Adrenal gland (tissue), 12 donors: ENCODE measurements around the gene TCHH. TPM values are rescaled to one million over a fixed set of nuclear protein-coding genes. Genes with fewer than 3 reads are reported as not detected.

ENCODE experiments used
- DNase-seq, 7 donors: peaks; one replicate each; pipeline ENCODE4 v3.0.0-alpha.2; 2019 to 2020
- H3K27ac ChIP-seq, 5 donors: fragments of 200-600 bp; sonication (generic) in 4 of 5; 1 replicate in 3 of 5; 2 replicates in 2 of 5; pipeline versions ENCODE4 v1.5.1 to v1.8.0; 2016 to 2020; ENCODE audit warnings: mild to moderate bottlenecking in 1 of 5
- H3K27me3 ChIP-seq: fragments of 200-600 bp; 2 replicates; pipeline ENCODE4 v1.8.0; 2021
- H3K36me3 ChIP-seq, 2 donors: fragments of 200-600 bp; replicated peaks in 1 of 2; 1 replicate in 1 of 2; 2 replicates in 1 of 2; pipeline versions ENCODE4 v1.5.1 to v1.8.0; 2018 to 2022
- H3K4me1 ChIP-seq, 2 donors: fragments of 200-600 bp; replicated peaks in 1 of 2; 1 replicate in 1 of 2; 2 replicates in 1 of 2; pipeline versions ENCODE4 v1.5.1 to v1.8.0; 2018 to 2021
- H3K4me3 ChIP-seq, 4 donors: fragments of 200-600 bp; sonication (generic) in 3 of 4; one replicate each; pipeline ENCODE4 v1.5.1; 2016 to 2018
- H3K9me3 ChIP-seq, 3 donors: fragments of 200-600 bp; sonication (generic) in 1 of 3; replicated peaks in 1 of 3; 1 replicate in 2 of 3; 2 replicates in 1 of 3; pipeline versions ENCODE4 v1.5.1 to v1.8.0; 2016 to 2021
- CTCF ChIP-seq, 6 experiments: fragments of 450-650 bp in 4 of 6; fragments of 200-600 bp in 2 of 6; sonication (generic) in 1 of 6; IDR thresholded peaks; 1 replicate in 5 of 6; 2 replicates in 1 of 6; pipeline versions ENCODE4 v1.5.1 to v1.8.0; 2016 to 2021; ENCODE audit warnings: antibody characterized with exemption in 6 of 6, mild to moderate bottlenecking in 2 of 6, moderate library complexity in 1 of 6
- POLR2A ChIP-seq, 2 donors: fragments of 450-650 bp; IDR thresholded peaks; one replicate each; pipeline ENCODE4 v1.6.1; 2017; ENCODE audit warnings: antibody characterized with exemption in 2 of 2, mild to moderate bottlenecking in 2 of 2, moderate library complexity in 1 of 2
- WGBS, 4 donors: extraction: QIAGEN DNeasy Blood & Tissue Kit in 2 of 4; methylation state at CpG; one replicate each; pipeline versions ENCODE4 v1.1.5 to v1.1.7; 2013 to 2017; 5-methylcytosine and 5-hydroxymethylcytosine counted together
- intact Hi-C, 2 donors: fragments of 100-400 bp; cut with DNase I; formaldehyde crosslinking; loops; one replicate each; pipeline versions ENCODE4 v1.14.1 to v1.15.0; 2022 to 2023
- polyA plus RNA-seq, 3 donors: library from polyadenylated mRNA; stranded (reverse); fragments of 200-250 nt in 2 of 3; fragments of 350-450 nt in 1 of 3; fragmentation: Illumina TruSeq in 1 of 3; extraction: RNeasy Lipid Tissue Mini Kit (QIAGEN cat#74804) in 1 of 3; gene quantifications; one replicate each; pipeline ENCODE4 v1.2.3, GENCODE V29; 2013 to 2014
- total RNA-seq, 9 donors: library from RNA; depleted of rRNA in 4 of 9; stranded (reverse); fragments of >200 nt in 4 of 9; fragments of 120-200 nt in 1 of 9; fragmentation: NEBNext Ultra II Directional in 1 of 9; extraction: Animal tissue kit (Norgen Biotek cat#: 25700) in 1 of 9; gene quantifications; one replicate each; pipeline versions ENCODE4 v1.1.0 to v1.2.4, GENCODE V29; 2013 to 2023
- donor health status: healthy with polysubstance abuse.
- donor health status: Bipolar disorder and iron deficiency.
- donor health status: DM: yes; HTN: yes; CAD: no.
- donor health status: DM: no; HTN: no; CAD: no.
- donor health status: DM: no; HTN: no; CAD: no.
- donor health status: DM: yes; HTN: yes; CAD: no.

Gene TCHH
- total and polyA plus RNA-seq, 12 donors = under 0.01 to 0.32 (median 0.17) TPM; not detected in 1

- H3K36me3 ChIP-seq = no peaks in the 10 kb centered on the region
- no peak for TF ChIP-seq POLR2A (IDR thresholded peaks at IDR 0.05)
- no peak for TF ChIP-seq CTCF (IDR thresholded peaks at IDR 0.05)
- H3K27me3 ChIP-seq = peaks cover 75% of the 10 kb centered on the region
- intact Hi-C loops = no loop called here
- 1 to 2% (median 2%) methylated on average over 33 to 44 of the region's 44 CpGs for WGBS, 4 donors
- peaks cover 12 to 25% of the 10 kb centered on the region in 2 donors for H3K4me1 ChIP-seq
- no peaks in the 10 kb centered on the region for H3K9me3 ChIP-seq
- H3K4me3 ChIP-seq = peak overlapping the region in 1 of 4 donors; percentile 42
- no peak for DNase-seq
- H3K27ac ChIP-seq = no peak overlapping the region
Measured at GRCh38 chr1:152111515-152111968, 3.7 kb downstream of the TCHH start.

GRCh38 chr1:152110860-152111514, 4.3 kb downstream of the TCHH start:
- no peak for TF ChIP-seq POLR2A (IDR thresholded peaks at IDR 0.05)
- TF ChIP-seq CTCF (IDR thresholded peaks at IDR 0.05) = no peak
- H3K36me3 ChIP-seq = no peaks in the 10 kb centered on the region
- peak overlapping the region in 1 of 4 donors; percentile 42 for H3K4me3 ChIP-seq
- peaks cover 75% of the 10 kb centered on the region for H3K27me3 ChIP-seq
- intact Hi-C loops = no loop called here
- 1 to 4% (median 2%) methylated on average over 56 to 60 of the region's 60 CpGs for WGBS, 4 donors
- no peaks in the 10 kb centered on the region for H3K9me3 ChIP-seq
- peak in 2 of 7 donors; percentile 7 to 30 for DNase-seq
- H3K27ac ChIP-seq = no peak overlapping the region
- peaks cover 12 to 25% of the 10 kb centered on the region in 2 donors for H3K4me1 ChIP-seq

GRCh38 chr1:152110365-152110859, 4.8 kb downstream of the TCHH start:
- H3K27ac ChIP-seq = no peak overlapping the region
- H3K9me3 ChIP-seq = no peaks in the 10 kb centered on the region
- DNase-seq = peak in 2 of 7 donors; percentile 10 to 22
- H3K4me1 ChIP-seq = peaks cover 12 to 25% of the 10 kb centered on the region in 2 donors
- peak overlapping the region in 1 of 4 donors; percentile 42 for H3K4me3 ChIP-seq
- TF ChIP-seq CTCF (IDR thresholded peaks at IDR 0.05) (no peak), POLR2A (IDR thresholded peaks at IDR 0.05) (no peak)
- no peaks in the 10 kb centered on the region for H3K36me3 ChIP-seq
- WGBS, 4 donors = 1 to 11% (median 4%) methylated on average over 27 to 31 of the region's 31 CpGs
- H3K27me3 ChIP-seq = peaks cover 78% of the 10 kb centered on the region
- intact Hi-C loops = no loop called here

- WGBS, 4 donors = 4 to 22% (median 9%) methylated on average over 15 of the region's 15 CpGs
- Histone ChIP-seq H3K36me3 (no peaks in the 10 kb centered on the region), H3K27me3 (peaks cover 78% of the 10 kb centered on the region), H3K9me3 (no peaks in the 10 kb centered on the region), H3K4me3 (peak overlapping the region in 1 of 4 donors; percentile 42), H3K4me1 (peaks cover 12 to 25% of the 10 kb centered on the region in 2 donors), H3K27ac (no peak overlapping the region)
- TF ChIP-seq POLR2A (IDR thresholded peaks at IDR 0.05) (no peak), CTCF (IDR thresholded peaks at IDR 0.05) (no peak)
- intact Hi-C loops = no loop called here
- DNase-seq = no peak
Measured at GRCh38 chr1:152109998-152110294, 5.3 kb downstream of the TCHH start.
